Measurements from ENCODE around the gene ARHGAP15. TPM values are rescaled to one million over a fixed set of nuclear protein-coding genes. Genes with fewer than 3 reads are reported as not detected.

ARHGAP15 gene
- total RNA-seq, 3 donors from 2014 or later (not counting 1 experiment from before 2014, with no cell fraction given), result 148 to 168 (median 165) TPM

GRCh38 chr2:143481237-143481623 is 352.0 kb downstream of the ARHGAP15 start:
- DNase-seq (no peak), ATAC-seq (no peak)
- Histone ChIP-seq H3K4me1 (ENCODE audit: control insufficient read depth, insufficient read depth, low read length) (no peaks in the 10 kb centered on the region), H3K4me3 (ENCODE audit: low read length) (no peak overlapping the region), H3K27me3 (ENCODE audit: control insufficient read depth, insufficient read depth, low read length) (no peaks in the 10 kb centered on the region), H3K36me3 (ENCODE audit: control insufficient read depth, insufficient read depth, low read length) (no peaks in the 10 kb centered on the region), H3K9me3 (ENCODE audit: control insufficient read depth, insufficient read depth, low read length) (no peaks in the 10 kb centered on the region), H3K27ac (ENCODE audit: low read length) (no peak overlapping the region)
- no peaks in the 10 kb centered on the region for H3K36me3 Mint-ChIP-seq
- no peak for TF ChIP-seq CTCF (IDR thresholded peaks at IDR 0.05)
- intact Hi-C loops (cut with micrococcal nuclease), result no loop called here
- H3K27ac Mint-ChIP-seq, result no peak overlapping the region
- H3K9me3 Mint-ChIP-seq, result no peaks in the 10 kb centered on the region
- no peak overlapping the region for H3K4me3 Mint-ChIP-seq
- 89% methylated on average over 5 of the region's 6 CpGs for WGBS (ENCODE audit: insufficient coverage)
- peaks cover 44 to 50% of the 10 kb centered on the region in 2 donors for H3K4me1 Mint-ChIP-seq
- H3K27me3 Mint-ChIP-seq (ENCODE audit: low read depth in 2 of 2), result no peaks in the 10 kb centered on the region

GRCh38 chr2:143481733-143482132 is 352.5 kb downstream of the ARHGAP15 start:
- Histone ChIP-seq H3K36me3 (ENCODE audit: control insufficient read depth, insufficient read depth, low read length) (no peaks in the 10 kb centered on the region), H3K9me3 (ENCODE audit: control insufficient read depth, insufficient read depth, low read length) (no peaks in the 10 kb centered on the region), H3K4me3 (ENCODE audit: low read length) (no peak overlapping the region), H3K4me1 (ENCODE audit: control insufficient read depth, insufficient read depth, low read length) (no peaks in the 10 kb centered on the region), H3K27ac (ENCODE audit: low read length) (no peak overlapping the region), H3K27me3 (ENCODE audit: control insufficient read depth, insufficient read depth, low read length) (no peaks in the 10 kb centered on the region)
- peaks cover 44 to 52% of the 10 kb centered on the region in 2 donors for H3K4me1 Mint-ChIP-seq
- H3K27ac Mint-ChIP-seq, result no peak overlapping the region
- DNase-seq, result no peak
- no peaks in the 10 kb centered on the region for H3K9me3 Mint-ChIP-seq
- no peak for TF ChIP-seq CTCF (IDR thresholded peaks at IDR 0.05)
- intact Hi-C loops (cut with micrococcal nuclease), result no loop called here
- H3K27me3 Mint-ChIP-seq (ENCODE audit: low read depth in 2 of 2), result no peaks in the 10 kb centered on the region
- H3K4me3 Mint-ChIP-seq, result no peak overlapping the region
- no peaks in the 10 kb centered on the region for H3K36me3 Mint-ChIP-seq
- ATAC-seq, result no peak

GRCh38 chr2:143482316-143482715 is 353.1 kb downstream of the ARHGAP15 start:
- Histone ChIP-seq H3K9me3 (ENCODE audit: control insufficient read depth, insufficient read depth, low read length) (no peaks in the 10 kb centered on the region), H3K27me3 (ENCODE audit: control insufficient read depth, insufficient read depth, low read length) (no peaks in the 10 kb centered on the region), H3K4me3 (ENCODE audit: low read length) (no peak overlapping the region), H3K4me1 (ENCODE audit: control insufficient read depth, insufficient read depth, low read length) (no peaks in the 10 kb centered on the region), H3K36me3 (ENCODE audit: control insufficient read depth, insufficient read depth, low read length) (no peaks in the 10 kb centered on the region), H3K27ac (ENCODE audit: low read length) (no peak overlapping the region)
- 93% methylated on average over 3 of the region's 3 CpGs for WGBS (ENCODE audit: insufficient coverage)
- DNase-seq, result no peak
- no peak overlapping the region for H3K4me3 Mint-ChIP-seq
- TF ChIP-seq CTCF (IDR thresholded peaks at IDR 0.05), result no peak
- H3K36me3 Mint-ChIP-seq, result no peaks in the 10 kb centered on the region
- ATAC-seq, result no peak
- H3K4me1 Mint-ChIP-seq, result peaks cover 45 to 50% of the 10 kb centered on the region in 2 donors
- H3K9me3 Mint-ChIP-seq, result no peaks in the 10 kb centered on the region
- no peaks in the 10 kb centered on the region for H3K27me3 Mint-ChIP-seq (ENCODE audit: low read depth in 2 of 2)
- intact Hi-C loops (cut with micrococcal nuclease), result no loop called here
- H3K27ac Mint-ChIP-seq, result no peak overlapping the region

GRCh38 chr2:143482771-143483170 is 353.6 kb downstream of the ARHGAP15 start:
- peaks cover 41 to 45% of the 10 kb centered on the region in 2 donors for H3K4me1 Mint-ChIP-seq
- no peak for TF ChIP-seq CTCF (IDR thresholded peaks at IDR 0.05)
- H3K9me3 ChIP-seq (ENCODE audit: control insufficient read depth, insufficient read depth, low read length), result no peaks in the 10 kb centered on the region
- no peaks in the 10 kb centered on the region for H3K9me3 Mint-ChIP-seq
- intact Hi-C loops (cut with micrococcal nuclease), result no loop called here
- DNase-seq (no peak), ATAC-seq (no peak)
- H3K27ac ChIP-seq (ENCODE audit: low read length), result no peak overlapping the region
- H3K27me3 Mint-ChIP-seq (ENCODE audit: low read depth in 2 of 2), result no peaks in the 10 kb centered on the region
- H3K36me3 ChIP-seq (ENCODE audit: control insufficient read depth, insufficient read depth, low read length), result peaks cover 4% of the 10 kb centered on the region
- no peaks in the 10 kb centered on the region for H3K36me3 Mint-ChIP-seq
- no peak overlapping the region for H3K4me3 Mint-ChIP-seq
- H3K27me3 ChIP-seq (ENCODE audit: control insufficient read depth, insufficient read depth, low read length), result no peaks in the 10 kb centered on the region
- H3K27ac Mint-ChIP-seq, result no peak overlapping the region
- no peak overlapping the region for H3K4me3 ChIP-seq (ENCODE audit: low read length)
- H3K4me1 ChIP-seq (ENCODE audit: control insufficient read depth, insufficient read depth, low read length), result no peaks in the 10 kb centered on the region
- 77% methylated on average over 2 of the region's 4 CpGs for WGBS (ENCODE audit: insufficient coverage)

Measured in natural killer cell (primary cell).